Measurements from ENCODE around the gene IRF2BP1. TPM values are rescaled to one million over a fixed set of nuclear protein-coding genes. Genes with fewer than 3 reads are reported as not detected.
A peak's percentile ranks its signal among the peaks of the same experiment; 100 is the strongest.

IRF2BP1 gene
- polyA plus RNA-seq, 2 of the 4 experiments (the other 2 are of a cell fraction): 10.9 to 23.1 TPM

DNA sequence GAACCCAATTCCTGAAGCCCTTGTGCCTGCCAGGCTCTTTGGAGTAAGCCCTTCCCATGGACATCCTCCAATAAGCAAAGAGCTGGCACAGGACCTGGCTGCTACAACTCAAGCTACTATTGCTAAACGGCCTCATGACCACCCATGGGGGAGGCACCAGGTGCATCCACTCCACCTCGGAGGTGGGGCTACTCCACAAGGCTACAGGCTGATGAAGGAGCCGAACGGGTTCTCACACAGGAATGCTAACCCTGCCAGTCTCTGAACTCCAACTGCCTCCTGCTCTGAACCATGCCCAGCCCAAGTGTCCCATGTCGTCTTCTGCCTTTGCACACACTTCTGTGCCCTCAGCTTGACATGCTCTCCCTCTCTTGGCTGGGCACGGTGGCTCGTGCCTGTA lies 33.0 kb downstream of the IRF2BP1 start:
- FAIRE-seq (no peak), DNase-seq (ENCODE audit: low read depth in 1 of 2, low spot score in 1 of 2) (no peak), ATAC-seq (no peak; a peak in 1 of 6 replicates)
- Histone ChIP-seq H3K4me2 (no peak overlapping the region), H3K9me3 (no peaks in the 10 kb centered on the region), H3K27ac (no peak overlapping the region), H3K4me1 (no peaks in the 10 kb centered on the region), H3K4me3 (no peak overlapping the region)
- POLR2A ChIA-PET: interaction anchor here (1.9 kb wide), 1 partner anchor 10 kb away, joined by 6 read pairs; the partner anchor contains the start of gene SYMPK
- CTCF ChIA-PET: interaction anchor here (0.6 to 16.0 kb wide), 4 partner anchors 10 to 284 kb away, joined by 3 to 169 read pairs (median 32); partner anchors contain the start of genes FOXA3 and SYMPK
- TF ChIP-seq JUNB (IDR thresholded peaks at IDR 0.05): no peak
- TF ChIP-seq, protein P1, sequence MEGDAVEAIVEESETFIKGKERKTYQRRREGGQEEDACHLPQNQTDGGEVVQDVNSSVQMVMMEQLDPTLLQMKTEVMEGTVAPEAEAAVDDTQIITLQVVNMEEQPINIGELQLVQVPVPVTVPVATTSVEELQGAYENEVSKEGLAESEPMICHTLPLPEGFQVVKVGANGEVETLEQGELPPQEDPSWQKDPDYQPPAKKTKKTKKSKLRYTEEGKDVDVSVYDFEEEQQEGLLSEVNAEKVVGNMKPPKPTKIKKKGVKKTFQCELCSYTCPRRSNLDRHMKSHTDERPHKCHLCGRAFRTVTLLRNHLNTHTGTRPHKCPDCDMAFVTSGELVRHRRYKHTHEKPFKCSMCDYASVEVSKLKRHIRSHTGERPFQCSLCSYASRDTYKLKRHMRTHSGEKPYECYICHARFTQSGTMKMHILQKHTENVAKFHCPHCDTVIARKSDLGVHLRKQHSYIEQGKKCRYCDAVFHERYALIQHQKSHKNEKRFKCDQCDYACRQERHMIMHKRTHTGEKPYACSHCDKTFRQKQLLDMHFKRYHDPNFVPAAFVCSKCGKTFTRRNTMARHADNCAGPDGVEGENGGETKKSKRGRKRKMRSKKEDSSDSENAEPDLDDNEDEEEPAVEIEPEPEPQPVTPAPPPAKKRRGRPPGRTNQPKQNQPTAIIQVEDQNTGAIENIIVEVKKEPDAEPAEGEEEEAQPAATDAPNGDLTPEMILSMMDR (IDR thresholded peaks at IDR 0.05): no peak
- TF ChIP-seq ZC3H11A (IDR thresholded peaks at IDR 0.05): no peak
- no peak for TF ChIP-seq BHLHE40 (IDR thresholded peaks at IDR 0.05; ENCODE audit: low read depth, low read length)
- TF ChIP-seq CHD2 (IDR thresholded peaks at IDR 0.05; ENCODE audit: low read length, partially characterized antibody): no peak
- no peak for TF ChIP-seq HDAC2 (IDR thresholded peaks at IDR 0.05)
- TF ChIP-seq, protein P2, sequence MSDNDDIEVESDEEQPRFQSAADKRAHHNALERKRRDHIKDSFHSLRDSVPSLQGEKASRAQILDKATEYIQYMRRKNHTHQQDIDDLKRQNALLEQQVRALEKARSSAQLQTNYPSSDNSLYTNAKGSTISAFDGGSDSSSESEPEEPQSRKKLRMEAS (IDR thresholded peaks at IDR 0.05): no peak
- no peak for TF ChIP-seq PHF8 (IDR thresholded peaks at IDR 0.05; ENCODE audit: borderline replicate concordance, low read depth)
- TF ChIP-seq, protein P3, sequence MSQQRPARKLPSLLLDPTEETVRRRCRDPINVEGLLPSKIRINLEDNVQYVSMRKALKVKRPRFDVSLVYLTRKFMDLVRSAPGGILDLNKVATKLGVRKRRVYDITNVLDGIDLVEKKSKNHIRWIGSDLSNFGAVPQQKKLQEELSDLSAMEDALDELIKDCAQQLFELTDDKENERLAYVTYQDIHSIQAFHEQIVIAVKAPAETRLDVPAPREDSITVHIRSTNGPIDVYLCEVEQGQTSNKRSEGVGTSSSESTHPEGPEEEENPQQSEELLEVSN (IDR thresholded peaks at IDR 0.05; ENCODE audit: borderline replicate concordance, low read depth): no peak
- TF ChIP-seq RCOR1 (IDR thresholded peaks at IDR 0.05; ENCODE audit: low read depth, low read length): no peak
- TF ChIP-seq, protein P4, sequence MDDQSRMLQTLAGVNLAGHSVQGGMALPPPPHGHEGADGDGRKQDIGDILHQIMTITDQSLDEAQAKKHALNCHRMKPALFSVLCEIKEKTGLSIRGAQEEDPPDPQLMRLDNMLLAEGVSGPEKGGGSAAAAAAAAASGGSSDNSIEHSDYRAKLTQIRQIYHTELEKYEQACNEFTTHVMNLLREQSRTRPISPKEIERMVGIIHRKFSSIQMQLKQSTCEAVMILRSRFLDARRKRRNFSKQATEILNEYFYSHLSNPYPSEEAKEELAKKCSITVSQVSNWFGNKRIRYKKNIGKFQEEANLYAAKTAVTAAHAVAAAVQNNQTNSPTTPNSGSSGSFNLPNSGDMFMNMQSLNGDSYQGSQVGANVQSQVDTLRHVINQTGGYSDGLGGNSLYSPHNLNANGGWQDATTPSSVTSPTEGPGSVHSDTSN (IDR thresholded peaks at IDR 0.05): no peak
- TF ChIP-seq, protein P5, sequence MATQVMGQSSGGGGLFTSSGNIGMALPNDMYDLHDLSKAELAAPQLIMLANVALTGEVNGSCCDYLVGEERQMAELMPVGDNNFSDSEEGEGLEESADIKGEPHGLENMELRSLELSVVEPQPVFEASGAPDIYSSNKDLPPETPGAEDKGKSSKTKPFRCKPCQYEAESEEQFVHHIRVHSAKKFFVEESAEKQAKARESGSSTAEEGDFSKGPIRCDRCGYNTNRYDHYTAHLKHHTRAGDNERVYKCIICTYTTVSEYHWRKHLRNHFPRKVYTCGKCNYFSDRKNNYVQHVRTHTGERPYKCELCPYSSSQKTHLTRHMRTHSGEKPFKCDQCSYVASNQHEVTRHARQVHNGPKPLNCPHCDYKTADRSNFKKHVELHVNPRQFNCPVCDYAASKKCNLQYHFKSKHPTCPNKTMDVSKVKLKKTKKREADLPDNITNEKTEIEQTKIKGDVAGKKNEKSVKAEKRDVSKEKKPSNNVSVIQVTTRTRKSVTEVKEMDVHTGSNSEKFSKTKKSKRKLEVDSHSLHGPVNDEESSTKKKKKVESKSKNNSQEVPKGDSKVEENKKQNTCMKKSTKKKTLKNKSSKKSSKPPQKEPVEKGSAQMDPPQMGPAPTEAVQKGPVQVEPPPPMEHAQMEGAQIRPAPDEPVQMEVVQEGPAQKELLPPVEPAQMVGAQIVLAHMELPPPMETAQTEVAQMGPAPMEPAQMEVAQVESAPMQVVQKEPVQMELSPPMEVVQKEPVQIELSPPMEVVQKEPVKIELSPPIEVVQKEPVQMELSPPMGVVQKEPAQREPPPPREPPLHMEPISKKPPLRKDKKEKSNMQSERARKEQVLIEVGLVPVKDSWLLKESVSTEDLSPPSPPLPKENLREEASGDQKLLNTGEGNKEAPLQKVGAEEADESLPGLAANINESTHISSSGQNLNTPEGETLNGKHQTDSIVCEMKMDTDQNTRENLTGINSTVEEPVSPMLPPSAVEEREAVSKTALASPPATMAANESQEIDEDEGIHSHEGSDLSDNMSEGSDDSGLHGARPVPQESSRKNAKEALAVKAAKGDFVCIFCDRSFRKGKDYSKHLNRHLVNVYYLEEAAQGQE (IDR thresholded peaks at IDR 0.05): no peak
- TF ChIP-seq TP53 (CRISPR knock-in tag; IDR thresholded peaks at IDR 0.05): no peak
- TF ChIP-seq RFX5 (IDR thresholded peaks at IDR 0.05): no peak
- 89% methylated on average over 7 of the region's 7 CpGs for WGBS (ENCODE audit: missing lambda C conversion rate)

DNA sequence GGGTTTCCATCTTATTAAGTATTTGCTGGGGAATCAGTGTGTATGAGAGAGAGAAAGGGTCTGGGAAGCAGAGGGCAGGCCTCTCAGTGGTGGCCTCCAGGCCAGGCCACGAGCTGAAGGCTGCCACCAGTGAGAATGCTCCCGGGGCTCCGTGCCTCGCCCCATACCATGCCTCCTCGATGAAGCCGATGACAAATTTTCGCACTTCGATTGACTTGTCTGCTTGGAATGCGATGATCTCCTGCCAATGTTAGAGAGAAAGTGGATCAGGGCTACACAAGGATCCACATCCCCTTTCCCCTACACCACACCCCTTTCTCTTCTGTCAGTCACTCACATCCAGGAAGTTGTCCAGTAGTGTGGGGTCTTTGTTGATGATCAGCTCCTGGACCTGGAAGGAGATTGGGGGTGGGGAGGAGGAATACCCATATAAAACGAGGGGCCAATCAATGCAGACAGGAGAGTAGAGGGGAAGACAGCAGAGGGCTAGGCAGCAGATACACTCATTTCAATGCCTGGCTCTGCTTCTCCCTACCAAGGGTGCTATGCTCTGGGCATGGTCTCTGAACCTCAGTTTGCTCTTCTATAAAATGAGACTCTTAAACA lies 33.7 kb downstream of the IRF2BP1 start:
- 84% methylated on average over 10 of the region's 10 CpGs for WGBS (ENCODE audit: missing lambda C conversion rate)
- no peak overlapping the region for H3K4me3 ChIP-seq
- H3K27ac ChIP-seq: no peak overlapping the region
- CTCF ChIA-PET: interaction anchor here (0.5 to 16.0 kb wide), 6 partner anchors 11 to 958 kb away, joined by 3 to 169 read pairs (median 4); partner anchors contain the start of genes FOXA3 and SYMPK
- no peak for ATAC-seq
- TF ChIP-seq HOXA7 (CRISPR knock-in tag; IDR thresholded peaks at IDR 0.05) (no peak), RFX5 (IDR thresholded peaks at IDR 0.05) (no peak), EHF (CRISPR knock-in tag; IDR thresholded peaks at IDR 0.05) (no peak)
- TF ChIP-seq, protein P3 (IDR thresholded peaks at IDR 0.05; ENCODE audit: borderline replicate concordance, low read depth): no peak
- FAIRE-seq: peak; percentile 56
- DNase-seq (ENCODE audit: low read depth in 1 of 2, low spot score in 1 of 2): no peak
- H3K4me2 ChIP-seq: no peak overlapping the region
- no peaks in the 10 kb centered on the region for H3K4me1 ChIP-seq
- POLR2A ChIA-PET: interaction anchor here (1.9 kb wide), 1 partner anchor 11 kb away, joined by 6 read pairs; the partner anchor contains the start of gene SYMPK
- H3K9me3 ChIP-seq: no peaks in the 10 kb centered on the region

Measured in A549 (cell line).